HepG2 (cell line): ENCODE measurements around the gene HNRNPA0. TPM values are rescaled to one million over a fixed set of nuclear protein-coding genes. Genes with fewer than 3 reads are reported as not detected.
A peak's percentile ranks its signal among the peaks of the same experiment; 100 is the strongest.

Source experiments
- ATAC-seq: fragments of 200-7000 bp; cut with Tn5 transposase; 3 replicates; pipeline ENCODE4 v1.9.1; 2020; ENCODE audit warnings: mild to moderate bottlenecking, moderate library complexity
- BruUV-seq: library from RNA; stranded (reverse); fragments of 400-500 nt; replicated peaks from 2 replicates; lab custom pipeline; 2021; lab: Mats Ljungman, UMichigan
- CTCF ChIA-PET: fragments of 300-600 bp; formaldehyde crosslinking; extraction: SDS; loops from one replicate; lab custom pipeline; 2021; ENCODE audit warnings: low total read pairs, inconsistent platforms, low intra/inter-chr PET ratio; lab: Yijun Ruan, JAX
- POLR2A ChIA-PET: fragments of 350-600 bp; sonication (Branson Sonifier 250); formaldehyde crosslinking; loops from one replicate; lab custom pipeline; 2020; ENCODE audit warnings: antibody characterized with exemption, inconsistent platforms; lab: Yijun Ruan, JAX
- DNase-seq: peaks from one replicate; pipeline ENCODE4 v3.0.0-alpha.2; 2015; ENCODE audit warnings: low spot score
- FAIRE-seq: peaks from 3 replicates; lab custom pipeline; 2011; peaks lifted over from hg19 to GRCh38; lab: Jason Lieb, UNC
- H2AFZ ChIP-seq: one replicate; pipeline ENCODE4 v1.6.1; 2011; ENCODE audit warnings: low read length, inconsistent platforms
- H3K27ac ChIP-seq: fragments of 300-600 bp; 3 replicates; pipeline ENCODE4 v1.8.0; 2011; ENCODE audit warnings: mixed run types, mild to moderate bottlenecking, mixed read lengths, low read length, inconsistent platforms; ENCODE audit not compliant: insufficient read depth; ENCODE audit errors: extremely low read length
- H3K27me3 ChIP-seq, 2 experiments: fragments of 200-600 bp in 1 of 2; 2 replicates in 1 of 2; 3 replicates in 1 of 2; pipeline versions ENCODE4 v1.6.0 to v1.8.0; 2011; ENCODE audit warnings: low read length in 2 of 2, mild to moderate bottlenecking in 2 of 2, moderate library complexity in 2 of 2, inconsistent platforms in 1 of 2; ENCODE audit not compliant: insufficient read depth in 2 of 2, control insufficient read depth in 1 of 2
- H3K36me3 ChIP-seq, 2 experiments: fragments of 200-600 bp in 1 of 2; replicated peaks in 1 of 2; 2 replicates in 1 of 2; 3 replicates in 1 of 2; pipeline versions ENCODE4 v1.5.1 to v1.8.0; 2011; ENCODE audit warnings: low read length in 2 of 2, inconsistent platforms in 1 of 2; ENCODE audit not compliant: insufficient read depth in 2 of 2, control insufficient read depth in 1 of 2
- H3K4me1 ChIP-seq: 2 replicates; pipeline ENCODE4 v1.5.1; 2012; ENCODE audit warnings: low read length, inconsistent platforms; ENCODE audit not compliant: insufficient read depth
- H3K4me2 ChIP-seq: 2 replicates; pipeline ENCODE4 v1.6.0; 2011; ENCODE audit warnings: low read depth, low read length, inconsistent platforms
- H3K4me3 ChIP-seq, 3 experiments: fragments of 200-600 bp in 1 of 3; sonication (generic), shearing (Covaris generic) in 1 of 3; replicated peaks in 1 of 3; 2 replicates each; pipeline ENCODE4 v1.5.1; 2011 to 2016; ENCODE audit warnings: low read length in 3 of 3, inconsistent platforms in 2 of 3, low read depth in 2 of 3, mild to moderate bottlenecking in 2 of 3, control low read depth in 1 of 3, mixed read lengths in 1 of 3; ENCODE audit not compliant: insufficient read depth in 1 of 3
- H3K79me2 ChIP-seq: one replicate; pipeline ENCODE4 v1.6.1; 2011; ENCODE audit warnings: low read length, inconsistent platforms; ENCODE audit not compliant: insufficient read depth
- H3K9ac ChIP-seq: 2 replicates; pipeline ENCODE4 v1.6.0; 2011; ENCODE audit warnings: mild to moderate bottlenecking, low read depth, low read length, inconsistent platforms; ENCODE audit not compliant: insufficient read depth
- H3K9me3 ChIP-seq: 2 replicates; pipeline ENCODE4 v1.5.1; 2012; ENCODE audit warnings: mild to moderate bottlenecking, low read length
- H4K20me1 ChIP-seq: 2 replicates; pipeline ENCODE4 v1.6.0; 2011; ENCODE audit warnings: inconsistent platforms, mild to moderate bottlenecking, low read length, moderate library complexity; ENCODE audit not compliant: insufficient read depth
- ATF1 ChIP-seq: IDR thresholded peaks from 2 replicates; pipeline ENCODE4 v1.6.1; 2016; ENCODE audit warnings: mild to moderate bottlenecking, control low read depth
- ETV5 ChIP-seq: IDR thresholded peaks from 2 replicates; pipeline ENCODE4 v1.6.1; 2018; ENCODE audit warnings: missing biosample characterization, missing genetic modification reagents, inconsistent platforms, borderline replicate concordance
- GABPA ChIP-seq, 2 experiments: IDR thresholded peaks; 2 replicates each; pipeline ENCODE4 v1.6.1; 2011 to 2016; ENCODE audit warnings: low read depth in 2 of 2, low read length in 1 of 2, missing biosample characterization in 1 of 2, missing genetic modification characterization in 1 of 2
- GFI1 ChIP-seq: sonication (generic); formaldehyde crosslinking; IDR thresholded peaks from 2 replicates; pipeline ENCODE4 v1.5.0; 2020; ENCODE audit warnings: missing genetic modification reagents, mild to moderate bottlenecking, borderline replicate concordance
- HNF4A ChIP-seq: sonication (generic); formaldehyde crosslinking; IDR thresholded peaks from 2 replicates; pipeline ENCODE4 v1.4.0; 2020; ENCODE audit warnings: missing genetic modification reagents
- MEF2D ChIP-seq: sonication (generic); formaldehyde crosslinking; IDR thresholded peaks from 2 replicates; pipeline ENCODE4 v1.5.1; 2020; ENCODE audit warnings: mild to moderate bottlenecking, missing genetic modification reagents
- SMARCC2 ChIP-seq: fragments of 450-650 bp; IDR thresholded peaks from 2 replicates; pipeline ENCODE4 v1.6.1; 2017; ENCODE audit warnings: antibody characterized with exemption, mild to moderate bottlenecking
- TARDBP ChIP-seq: sonication (generic); formaldehyde crosslinking; IDR thresholded peaks from 2 replicates; pipeline ENCODE4 v1.8.0; 2022; ENCODE audit warnings: mild to moderate bottlenecking, missing genetic modification reagents
- TCF7L2 ChIP-seq: IDR thresholded peaks from 2 replicates; pipeline ENCODE4 v1.6.1; 2011; ENCODE audit warnings: mild to moderate bottlenecking, low read depth, low read length, moderate library complexity
- WGBS: methylation state at CpG from one replicate; pipeline ENCODE4 v1.1.6; 2017; ENCODE audit warnings: low lambda C conversion rate; 5-methylcytosine and 5-hydroxymethylcytosine counted together
- in situ Hi-C: cut with HindIII; loops from 2 replicates; pipeline ENCODE4 v1.10.0; 2017; ENCODE audit warnings: low pct_unique_long_range_greater_than_20kb; ENCODE audit not compliant: extremely low pct_ligation_motif_present
- intact Hi-C: fragments of 100-400 bp; cut with micrococcal nuclease; formaldehyde crosslinking; loops from one replicate; pipeline ENCODE4 v1.10.0; 2022; ENCODE audit not compliant: unreplicated experiment
- polyA plus RNA-seq, 8 experiments: library from polyadenylated mRNA; depleted of rRNA in 3 of 8; stranded (reverse) in 7 of 8; unstranded in 1 of 8; fragments of >200 nt; fragmentation: Illumina TruSeq in 4 of 8; extraction: Trizol in 4 of 8; gene quantifications; 2 replicates each; pipeline versions ENCODE4 v1.2.1 to v1.2.3, GENCODE V29; 2011 to 2016; ENCODE audit warnings: low read depth in 4 of 8, missing spikeins in 1 of 8, mixed read lengths in 1 of 8; ENCODE audit not compliant: insufficient read depth in 1 of 8
- total RNA-seq, 5 experiments: library from RNA; depleted of rRNA; stranded (reverse); fragments of >200 nt; fragmentation: Illumina TruSeq; extraction: Trizol; gene quantifications; 2 replicates each; pipeline ENCODE4 v1.2.3, GENCODE V29; 2016; ENCODE audit warnings: low read depth in 1 of 5
- TF ChIP-seq, protein P1 (sequence below): IDR thresholded peaks from 2 replicates; pipeline ENCODE4 v1.6.1; 2016

HNRNPA0 gene
- total and polyA plus RNA-seq, 2 of the 13 experiments (the other 11 are each of a cell fraction or from before 2014, with no cell fraction given): 9.0 to 12.9 TPM

DNA sequence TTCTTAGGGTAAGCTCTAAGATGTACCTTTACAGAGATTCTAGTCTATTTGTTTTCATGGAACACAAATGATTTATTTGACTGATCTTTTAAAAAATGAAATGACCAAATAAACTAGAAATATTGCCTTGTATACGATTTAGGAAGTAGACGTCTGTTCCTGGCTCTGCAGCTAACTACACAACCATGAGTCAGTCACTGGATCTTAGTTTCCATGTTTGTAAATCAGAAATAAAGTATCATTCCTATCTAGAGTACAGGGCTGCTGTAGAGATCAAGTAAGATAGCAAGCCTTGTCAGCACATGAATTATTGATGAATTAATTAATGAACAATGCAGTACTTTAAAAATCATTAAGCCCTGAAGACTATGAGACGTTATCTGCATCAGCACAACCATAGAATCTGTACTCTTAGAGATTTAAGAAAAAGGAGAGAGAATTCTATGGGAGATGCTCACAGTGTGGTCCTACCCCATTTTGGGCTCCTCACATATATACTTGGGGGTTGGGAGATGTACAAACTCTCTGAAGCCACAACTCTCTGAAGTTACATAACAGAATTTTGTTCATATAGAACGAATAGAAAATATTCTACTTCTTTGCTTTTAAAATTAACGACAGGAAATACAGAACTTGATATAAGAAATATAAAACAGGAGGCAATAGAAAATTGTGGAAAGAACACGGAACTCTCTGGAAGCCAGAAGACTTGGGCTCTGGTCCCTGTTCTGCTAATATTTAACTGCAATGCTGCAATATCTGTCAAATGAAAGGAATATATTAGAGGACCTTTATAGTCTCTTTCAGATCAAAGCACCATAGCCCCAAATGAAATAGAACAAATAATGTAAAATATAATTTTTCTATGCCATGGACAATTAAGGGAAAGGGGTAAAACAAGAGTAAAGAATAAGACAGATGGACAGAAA lies 48.4 kb upstream of the HNRNPA0 start:
- no peaks in the 10 kb centered on the region for H3K79me2 ChIP-seq
- intact Hi-C loops (no loop called here), in situ Hi-C loops (no loop called here)
- 0 out of 5 replicates have a peak, but pooled peaks cover 0 to 3% of the 10 kb centered on the region in 2 experiments for H3K27me3 ChIP-seq
- no peaks in the 10 kb centered on the region for H3K9me3 ChIP-seq
- no peaks in the 10 kb centered on the region for H3K4me1 ChIP-seq
- no peak overlapping the region for H2AFZ ChIP-seq
- 11% methylated on average over 6 of the region's 6 CpGs for WGBS
- H3K4me2 ChIP-seq: no peak overlapping the region
- no peak overlapping the region for H3K4me3 ChIP-seq
- H4K20me1 ChIP-seq: no peaks in the 10 kb centered on the region
- no TSS peak for BruUV-seq
- H3K36me3 ChIP-seq: no peaks in the 10 kb centered on the region
- ChIA-PET CTCF (no interaction called here), POLR2A (no interaction called here)
- DNase-seq (no peak), FAIRE-seq (no peak), ATAC-seq (no peak)
- no peak overlapping the region for H3K9ac ChIP-seq
- H3K27ac ChIP-seq: no peak overlapping the region
- no peak for TF ChIP-seq MEF2D (CRISPR knock-in tag)

DNA sequence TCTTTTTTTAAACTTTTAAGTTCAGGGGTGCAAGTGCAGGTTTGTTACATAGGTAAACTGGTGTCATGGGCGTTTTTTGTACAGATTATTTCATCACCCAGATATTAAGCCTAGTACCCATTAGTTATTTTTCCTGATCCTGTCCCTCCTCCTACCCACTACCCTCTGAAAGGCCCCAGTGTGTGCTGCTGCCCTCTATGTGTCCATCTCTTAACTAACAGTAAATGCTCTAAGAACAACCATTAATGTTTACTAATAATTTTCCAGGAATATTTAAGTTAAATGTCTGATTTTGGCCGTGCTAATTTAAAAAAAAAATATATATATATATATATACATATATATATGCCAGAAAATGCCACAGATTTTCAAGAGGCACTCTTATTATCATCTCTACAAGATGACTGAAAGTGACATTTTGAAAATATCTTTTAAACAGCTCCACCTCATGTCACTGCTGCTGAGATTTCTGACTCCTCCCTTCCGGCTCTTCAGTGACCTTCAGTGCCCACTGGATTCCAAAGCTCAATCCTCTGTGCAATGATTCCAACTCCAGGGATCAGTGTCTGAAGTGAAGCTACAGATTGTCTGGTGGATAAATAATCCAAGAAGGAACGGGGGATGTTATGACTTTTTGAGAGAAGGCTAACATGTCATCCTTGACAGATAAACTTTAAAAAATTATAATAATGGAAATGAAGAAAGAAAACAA lies 46.7 kb upstream of the HNRNPA0 start:
- Histone ChIP-seq H2AFZ (no peak overlapping the region), H3K27me3 (0 out of 5 replicates have a peak, but pooled peaks cover 0 to 2% of the 10 kb centered on the region in 2 experiments), H3K9ac (no peak overlapping the region), H3K9me3 (no peaks in the 10 kb centered on the region), H3K4me3 (no peak overlapping the region), H3K36me3 (no peaks in the 10 kb centered on the region), H3K79me2 (no peaks in the 10 kb centered on the region), H3K27ac (no peak overlapping the region), H4K20me1 (no peaks in the 10 kb centered on the region), H3K4me1 (no peaks in the 10 kb centered on the region), H3K4me2 (no peak overlapping the region)
- ATAC-seq: peak; percentile 49; the same call in 2 of the 3 replicates
- ChIA-PET CTCF (no interaction called here), POLR2A (no interaction called here)
- in situ Hi-C loops (no loop called here), intact Hi-C loops (no loop called here)
- FAIRE-seq: no peak
- BruUV-seq: no TSS peak
- TF ChIP-seq, protein P1, sequence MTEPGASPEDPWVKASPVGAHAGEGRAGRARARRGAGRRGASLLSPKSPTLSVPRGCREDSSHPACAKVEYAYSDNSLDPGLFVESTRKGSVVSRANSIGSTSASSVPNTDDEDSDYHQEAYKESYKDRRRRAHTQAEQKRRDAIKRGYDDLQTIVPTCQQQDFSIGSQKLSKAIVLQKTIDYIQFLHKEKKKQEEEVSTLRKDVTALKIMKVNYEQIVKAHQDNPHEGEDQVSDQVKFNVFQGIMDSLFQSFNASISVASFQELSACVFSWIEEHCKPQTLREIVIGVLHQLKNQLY (CRISPR knock-in tag): no peak
- TF ChIP-seq ETV5 (CRISPR knock-in tag) (peak; percentile 14; the same call in 1 of the 2 replicates), GABPA (IDR thresholded peaks at IDR 0.05; ENCODE audit: low read depth, low read length) (no peak), GABPA (CRISPR knock-in tag; IDR thresholded peaks at IDR 0.05; ENCODE audit: low read depth) (peak; percentile 36; the same call in 1 of the 2 replicates), TARDBP (CRISPR knock-in tag) (no peak), ATF1 (no peak), SMARCC2 (no peak), GFI1 (CRISPR knock-in tag) (peak; percentile 51; the same call in 1 of the 2 replicates), TCF7L2 (no peak), HNF4A (CRISPR knock-in tag) (peak; percentile 29; the same call in 1 of the 2 replicates)
- peak; percentile 8 for DNase-seq
- 6% methylated on average over 4 of the region's 4 CpGs for WGBS
